ENCODE measurements around the gene FARP1. TPM values are rescaled to one million over a fixed set of nuclear protein-coding genes. Genes with fewer than 3 reads are reported as not detected.

The FARP1 gene
- total RNA-seq, 5 donors from 2014 or later (not counting 1 experiment from before 2014, with no cell fraction given): 0.51 to 2.0 (median 1.0) TPM

DNA sequence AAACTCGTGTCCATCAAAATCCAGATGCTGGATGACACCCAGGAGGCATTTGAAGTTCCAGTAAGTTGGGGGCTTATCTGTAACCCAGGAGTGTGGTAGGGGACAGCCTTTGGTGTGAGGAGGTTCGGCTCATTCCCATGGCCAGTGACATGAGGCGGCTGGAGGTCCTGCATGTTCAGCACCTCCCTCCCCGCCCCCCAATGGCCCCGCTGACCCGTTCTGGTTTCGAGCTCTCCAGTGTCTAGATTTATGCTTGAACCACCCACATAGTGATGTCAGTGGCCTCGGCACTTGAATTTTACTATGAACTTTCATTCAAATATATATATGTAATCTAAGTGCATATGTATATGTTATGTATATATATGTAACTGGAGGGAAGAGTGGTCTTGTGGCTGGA lies 70.5 kb downstream of the FARP1 start:
- ChIA-PET POLR2A (no interaction called here), CTCF (no interaction called here)
- Histone ChIP-seq H3K27ac (ENCODE audit: low read length) (no peak overlapping the region), H3K4me3 (ENCODE audit: control insufficient read depth in 1 of 2, extremely low read depth in 1 of 2, low read length in 1 of 2) (no peak overlapping the region), H3K9me3 (no peaks in the 10 kb centered on the region), H3K27me3 (replicated peaks in 1 of 2; ENCODE audit: control insufficient read depth in 2 of 2, extremely low read depth in 1 of 2, insufficient read depth in 2 of 2, low read length in 1 of 2) (peaks cover 0 to 12% of the 10 kb centered on the region in 2 experiments), H3K36me3 (ENCODE audit: control insufficient read depth in 2 of 2, extremely low read depth in 1 of 2, insufficient read depth in 1 of 2, low read length in 1 of 2) (no peaks in the 10 kb centered on the region), H3K4me1 (ENCODE audit: control insufficient read depth in 1 of 2, extremely low read depth in 1 of 2, insufficient read depth in 2 of 2, low read length in 2 of 2) (no peaks in the 10 kb centered on the region)
- Mint-ChIP-seq H3K27ac (no peak overlapping the region), H3K27me3 (peaks cover 11 to 26% of the 10 kb centered on the region in 2 donors), H3K9me3 (peaks cover 0 to 7% (median 3%) of the 10 kb centered on the region in 3 donors), H3K36me3 (no peaks in the 10 kb centered on the region), H3K4me1 (no peaks in the 10 kb centered on the region), H3K4me3 (no peak overlapping the region)
- ATAC-seq (replicated peaks in 1 of 4) (no peak), DNase-seq (no peak)
- WGBS (ENCODE audit: insufficient coverage): 84% methylated on average over 3 of the region's 8 CpGs

GRCh38 chr13:98214008-98214643 lies 71.2 kb downstream of the FARP1 start:
- ATAC-seq (replicated peaks in 1 of 4) (no peak), DNase-seq (no peak)
- peaks cover 0 to 4% (median 3%) of the 10 kb centered on the region in 3 donors for H3K9me3 Mint-ChIP-seq
- POLR2A ChIA-PET: no interaction called here
- peaks cover 11 to 25% of the 10 kb centered on the region in 2 donors for H3K27me3 Mint-ChIP-seq
- H3K27ac Mint-ChIP-seq: no peak overlapping the region
- H3K4me1 Mint-ChIP-seq: no peaks in the 10 kb centered on the region
- Histone ChIP-seq H3K36me3 (ENCODE audit: control insufficient read depth in 2 of 2, extremely low read depth in 1 of 2, insufficient read depth in 1 of 2, low read length in 1 of 2) (no peaks in the 10 kb centered on the region), H3K27ac (ENCODE audit: low read length) (no peak overlapping the region), H3K27me3 (replicated peaks in 1 of 2; ENCODE audit: control insufficient read depth in 2 of 2, extremely low read depth in 1 of 2, insufficient read depth in 2 of 2, low read length in 1 of 2) (peaks cover 0 to 12% of the 10 kb centered on the region in 2 experiments), H3K4me3 (ENCODE audit: control insufficient read depth in 1 of 2, extremely low read depth in 1 of 2, low read length in 1 of 2) (no peak overlapping the region), H3K9me3 (no peaks in the 10 kb centered on the region), H3K4me1 (ENCODE audit: control insufficient read depth in 1 of 2, extremely low read depth in 1 of 2, insufficient read depth in 2 of 2, low read length in 2 of 2) (no peaks in the 10 kb centered on the region)
- WGBS (ENCODE audit: insufficient coverage): 86% methylated on average over 4 of the region's 16 CpGs
- no peaks in the 10 kb centered on the region for H3K36me3 Mint-ChIP-seq
- H3K4me3 Mint-ChIP-seq: no peak overlapping the region
- CTCF ChIA-PET: no interaction called here

- DNase-seq (no peak), ATAC-seq (replicated peaks in 1 of 4) (no peak)
- Mint-ChIP-seq H3K27ac (no peak overlapping the region), H3K4me1 (no peaks in the 10 kb centered on the region), H3K4me3 (no peak overlapping the region), H3K36me3 (no peaks in the 10 kb centered on the region), H3K9me3 (peaks cover 0 to 4% (median 3%) of the 10 kb centered on the region in 3 donors), H3K27me3 (peaks cover 11 to 25% of the 10 kb centered on the region in 2 donors)
- no peak overlapping the region for H3K4me3 ChIP-seq (ENCODE audit: control insufficient read depth in 1 of 2, extremely low read depth in 1 of 2, low read length in 1 of 2)
- peaks cover 0 to 12% of the 10 kb centered on the region in 2 experiments for H3K27me3 ChIP-seq (replicated peaks in 1 of 2; ENCODE audit: control insufficient read depth in 2 of 2, extremely low read depth in 1 of 2, insufficient read depth in 2 of 2, low read length in 1 of 2)
- no peak overlapping the region for H3K27ac ChIP-seq (ENCODE audit: low read length)
- ChIA-PET CTCF (no interaction called here), POLR2A (no interaction called here)
- no CpG with 5 or more reads among the region's 6 CpGs for WGBS (ENCODE audit: insufficient coverage)
- no peaks in the 10 kb centered on the region for H3K36me3 ChIP-seq (ENCODE audit: control insufficient read depth in 2 of 2, extremely low read depth in 1 of 2, insufficient read depth in 1 of 2, low read length in 1 of 2)
- no peaks in the 10 kb centered on the region for H3K9me3 ChIP-seq
- H3K4me1 ChIP-seq (ENCODE audit: control insufficient read depth in 1 of 2, extremely low read depth in 1 of 2, insufficient read depth in 2 of 2, low read length in 2 of 2): no peaks in the 10 kb centered on the region
Observed at GRCh38 chr13:98214707-98215106, 71.8 kb downstream of the FARP1 start.

DNA sequence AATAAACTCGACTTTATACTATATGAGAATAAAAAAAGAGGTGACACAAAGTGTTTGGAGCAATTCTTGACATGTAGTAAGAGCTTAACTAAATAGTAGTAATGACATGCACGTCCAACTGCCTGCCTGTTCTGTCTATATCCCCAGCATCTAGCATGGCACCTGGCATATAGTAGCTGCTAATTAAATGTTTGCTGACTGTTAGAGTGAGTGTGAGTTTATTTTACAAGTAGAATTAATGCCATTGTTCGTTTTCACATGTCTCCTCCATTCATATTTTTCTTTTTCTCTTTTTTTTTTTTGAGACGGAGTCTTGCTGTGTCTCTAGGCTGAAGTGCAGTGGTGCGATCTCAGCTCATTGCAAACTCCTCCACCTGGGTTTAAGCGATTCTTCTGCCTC lies 72.6 kb downstream of the FARP1 start:
- no peaks in the 10 kb centered on the region for H3K36me3 Mint-ChIP-seq
- Histone ChIP-seq H3K4me3 (ENCODE audit: control insufficient read depth in 1 of 2, extremely low read depth in 1 of 2, low read length in 1 of 2) (no peak overlapping the region), H3K27me3 (replicated peaks in 1 of 2; ENCODE audit: control insufficient read depth in 2 of 2, extremely low read depth in 1 of 2, insufficient read depth in 2 of 2, low read length in 1 of 2) (peaks cover 0 to 12% of the 10 kb centered on the region in 2 experiments), H3K27ac (ENCODE audit: low read length) (no peak overlapping the region), H3K36me3 (ENCODE audit: control insufficient read depth in 2 of 2, extremely low read depth in 1 of 2, insufficient read depth in 1 of 2, low read length in 1 of 2) (no peaks in the 10 kb centered on the region), H3K9me3 (no peaks in the 10 kb centered on the region), H3K4me1 (ENCODE audit: control insufficient read depth in 1 of 2, extremely low read depth in 1 of 2, insufficient read depth in 2 of 2, low read length in 2 of 2) (no peaks in the 10 kb centered on the region)
- ChIA-PET CTCF (no interaction called here), POLR2A (no interaction called here)
- no peak for ATAC-seq (replicated peaks in 1 of 4)
- peaks cover 0 to 4% (median 3%) of the 10 kb centered on the region in 3 donors for H3K9me3 Mint-ChIP-seq
- DNase-seq: no peak
- no peak overlapping the region for H3K4me3 Mint-ChIP-seq
- no peaks in the 10 kb centered on the region for H3K4me1 Mint-ChIP-seq
- H3K27me3 Mint-ChIP-seq: peaks cover 11 to 25% of the 10 kb centered on the region in 2 donors
- no CpG with 5 or more reads among the region's 6 CpGs for WGBS (ENCODE audit: insufficient coverage)
- H3K27ac Mint-ChIP-seq: no peak overlapping the region

GRCh38 chr13:98216135-98216565 lies 73.3 kb downstream of the FARP1 start:
- H3K9me3 ChIP-seq: no peaks in the 10 kb centered on the region
- ATAC-seq (replicated peaks in 1 of 4) (no peak), DNase-seq (no peak)
- no peaks in the 10 kb centered on the region for H3K36me3 Mint-ChIP-seq
- no peak overlapping the region for H3K4me3 Mint-ChIP-seq
- peaks cover 8 to 22% of the 10 kb centered on the region in 2 donors for H3K27me3 Mint-ChIP-seq
- H3K4me1 ChIP-seq (ENCODE audit: control insufficient read depth in 1 of 2, extremely low read depth in 1 of 2, insufficient read depth in 2 of 2, low read length in 2 of 2): no peaks in the 10 kb centered on the region
- no peaks in the 10 kb centered on the region for H3K36me3 ChIP-seq (ENCODE audit: control insufficient read depth in 2 of 2, extremely low read depth in 1 of 2, insufficient read depth in 1 of 2, low read length in 1 of 2)
- H3K4me1 Mint-ChIP-seq: no peaks in the 10 kb centered on the region
- ChIA-PET CTCF (no interaction called here), POLR2A (no interaction called here)
- H3K4me3 ChIP-seq (ENCODE audit: control insufficient read depth in 1 of 2, extremely low read depth in 1 of 2, low read length in 1 of 2): no peak overlapping the region
- no peak overlapping the region for H3K27ac ChIP-seq (ENCODE audit: low read length)
- whole genome bisulfite sequencing (ENCODE audit: insufficient coverage): 61% methylated on average over 3 of the region's 4 CpGs
- no peak overlapping the region for H3K27ac Mint-ChIP-seq
- peaks cover 0 to 4% (median 3%) of the 10 kb centered on the region in 3 donors for H3K9me3 Mint-ChIP-seq
- H3K27me3 ChIP-seq (replicated peaks in 1 of 2; ENCODE audit: control insufficient read depth in 2 of 2, extremely low read depth in 1 of 2, insufficient read depth in 2 of 2, low read length in 1 of 2): peaks cover 0 to 12% of the 10 kb centered on the region in 2 experiments

DNA sequence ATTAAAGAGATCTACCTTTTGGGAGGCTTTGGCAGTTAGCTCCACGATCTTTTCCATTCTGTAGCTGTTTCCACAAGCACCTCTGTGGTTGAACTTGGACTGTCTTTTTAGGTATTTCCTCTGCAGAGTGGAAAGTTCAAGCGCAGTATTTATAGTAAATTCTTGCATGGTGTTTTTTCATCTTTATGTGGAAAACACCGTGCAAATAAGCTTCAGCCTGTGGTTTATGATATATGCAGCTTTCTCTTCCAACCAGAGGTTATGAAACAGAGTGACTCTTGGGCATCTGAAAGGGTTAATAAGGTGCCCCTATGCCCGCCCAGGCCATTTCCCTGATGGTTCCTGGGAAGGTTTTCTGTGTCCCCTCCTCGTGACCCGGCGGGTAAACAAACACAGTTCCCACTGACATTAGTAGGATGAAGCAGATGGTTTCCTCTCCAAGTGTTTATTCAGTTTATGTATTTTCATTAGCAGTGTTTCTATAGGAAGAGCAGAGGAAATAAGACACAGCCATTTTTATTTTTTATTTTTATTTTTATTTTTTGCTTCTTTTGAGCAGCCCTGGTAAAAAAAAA lies 73.9 kb downstream of the FARP1 start:
- peaks cover 0 to 12% of the 10 kb centered on the region in 2 experiments for H3K27me3 ChIP-seq (replicated peaks in 1 of 2; ENCODE audit: control insufficient read depth in 2 of 2, extremely low read depth in 1 of 2, insufficient read depth in 2 of 2, low read length in 1 of 2)
- ChIA-PET CTCF (no interaction called here), POLR2A (no interaction called here)
- no peak overlapping the region for H3K27ac ChIP-seq (ENCODE audit: low read length)
- Mint-ChIP-seq H3K27ac (no peak overlapping the region), H3K36me3 (no peaks in the 10 kb centered on the region), H3K4me3 (no peak overlapping the region), H3K27me3 (peaks cover 7 to 22% of the 10 kb centered on the region in 2 donors), H3K9me3 (no peaks in the 10 kb centered on the region), H3K4me1 (no peaks in the 10 kb centered on the region)
- no peak for ATAC-seq (replicated peaks in 1 of 4)
- no peaks in the 10 kb centered on the region for H3K4me1 ChIP-seq (ENCODE audit: control insufficient read depth in 1 of 2, extremely low read depth in 1 of 2, insufficient read depth in 2 of 2, low read length in 2 of 2)
- H3K4me3 ChIP-seq (ENCODE audit: control insufficient read depth in 1 of 2, extremely low read depth in 1 of 2, low read length in 1 of 2): no peak overlapping the region
- WGBS (ENCODE audit: insufficient coverage): 55% methylated on average over 2 of the region's 7 CpGs
- H3K9me3 ChIP-seq: no peaks in the 10 kb centered on the region
- no peak for DNase-seq
- H3K36me3 ChIP-seq (ENCODE audit: control insufficient read depth in 2 of 2, extremely low read depth in 1 of 2, insufficient read depth in 1 of 2, low read length in 1 of 2): no peaks in the 10 kb centered on the region

All from T-cell (primary cell).